NCI-H2227 treated with DMSO at 0.1 percent for 48 hours (cell line): ENCODE measurements around the gene SVIL.

Experiments used
- DNase-seq: peaks from one replicate; lab custom pipeline; 2025; lab: John Stamatoyannopoulos, UW

Gene SVIL, protein sequence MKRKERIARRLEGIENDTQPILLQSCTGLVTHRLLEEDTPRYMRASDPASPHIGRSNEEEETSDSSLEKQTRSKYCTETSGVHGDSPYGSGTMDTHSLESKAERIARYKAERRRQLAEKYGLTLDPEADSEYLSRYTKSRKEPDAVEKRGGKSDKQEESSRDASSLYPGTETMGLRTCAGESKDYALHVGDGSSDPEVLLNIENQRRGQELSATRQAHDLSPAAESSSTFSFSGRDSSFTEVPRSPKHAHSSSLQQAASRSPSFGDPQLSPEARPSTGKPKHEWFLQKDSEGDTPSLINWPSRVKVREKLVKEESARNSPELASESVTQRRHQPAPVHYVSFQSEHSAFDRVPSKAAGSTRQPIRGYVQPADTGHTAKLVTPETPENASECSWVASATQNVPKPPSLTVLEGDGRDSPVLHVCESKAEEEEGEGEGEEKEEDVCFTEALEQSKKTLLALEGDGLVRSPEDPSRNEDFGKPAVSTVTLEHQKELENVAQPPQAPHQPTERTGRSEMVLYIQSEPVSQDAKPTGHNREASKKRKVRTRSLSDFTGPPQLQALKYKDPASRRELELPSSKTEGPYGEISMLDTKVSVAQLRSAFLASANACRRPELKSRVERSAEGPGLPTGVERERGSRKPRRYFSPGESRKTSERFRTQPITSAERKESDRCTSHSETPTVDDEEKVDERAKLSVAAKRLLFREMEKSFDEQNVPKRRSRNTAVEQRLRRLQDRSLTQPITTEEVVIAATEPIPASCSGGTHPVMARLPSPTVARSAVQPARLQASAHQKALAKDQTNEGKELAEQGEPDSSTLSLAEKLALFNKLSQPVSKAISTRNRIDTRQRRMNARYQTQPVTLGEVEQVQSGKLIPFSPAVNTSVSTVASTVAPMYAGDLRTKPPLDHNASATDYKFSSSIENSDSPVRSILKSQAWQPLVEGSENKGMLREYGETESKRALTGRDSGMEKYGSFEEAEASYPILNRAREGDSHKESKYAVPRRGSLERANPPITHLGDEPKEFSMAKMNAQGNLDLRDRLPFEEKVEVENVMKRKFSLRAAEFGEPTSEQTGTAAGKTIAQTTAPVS (N-terminal part only)

DNA sequence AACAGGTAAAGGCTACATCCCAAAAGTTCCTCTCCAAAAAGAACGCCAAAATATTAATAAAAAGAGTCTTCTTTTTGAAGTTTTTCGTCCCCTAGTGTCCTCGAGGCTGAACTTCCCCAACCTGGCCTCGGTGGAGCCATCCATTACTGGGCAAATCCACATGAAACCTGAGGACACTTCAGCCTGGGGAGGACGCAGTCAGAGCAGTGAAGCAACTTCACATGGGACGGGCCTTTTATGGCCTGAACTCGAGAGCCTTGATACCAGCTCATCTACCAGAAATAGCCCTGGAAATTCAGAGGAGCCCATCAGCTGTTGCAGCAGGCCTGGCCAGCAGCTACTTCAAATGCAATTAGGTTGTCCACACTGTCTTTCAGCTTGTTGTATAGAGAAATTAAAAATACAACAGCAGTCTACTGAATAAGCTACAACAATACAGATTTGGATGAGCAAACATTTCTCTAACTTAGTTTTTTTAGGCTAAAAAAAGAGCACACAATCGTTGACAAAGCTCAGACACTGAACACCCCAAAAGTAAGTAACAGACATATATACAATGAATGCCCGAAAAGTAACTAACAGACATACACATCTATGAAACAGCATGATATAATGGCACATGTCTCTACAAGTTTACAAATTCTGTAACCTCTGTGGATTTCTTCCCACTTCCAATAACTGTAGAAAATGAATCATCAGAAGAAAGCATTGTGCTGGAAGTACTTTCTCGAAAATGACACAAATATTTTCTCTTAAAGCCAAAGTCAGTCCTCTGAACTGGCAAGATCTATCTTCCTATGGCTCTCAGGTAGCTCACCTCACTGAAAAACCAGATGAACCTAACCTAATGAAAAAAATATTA lies at the start of gene SVIL:
Gene SVIL (minus strand): TSS at position 208 of the 862 bp plus-strand sequence. CDS start 79,913 bp downstream, outside the sequence.
- no peak for DNase-seq

DNA sequence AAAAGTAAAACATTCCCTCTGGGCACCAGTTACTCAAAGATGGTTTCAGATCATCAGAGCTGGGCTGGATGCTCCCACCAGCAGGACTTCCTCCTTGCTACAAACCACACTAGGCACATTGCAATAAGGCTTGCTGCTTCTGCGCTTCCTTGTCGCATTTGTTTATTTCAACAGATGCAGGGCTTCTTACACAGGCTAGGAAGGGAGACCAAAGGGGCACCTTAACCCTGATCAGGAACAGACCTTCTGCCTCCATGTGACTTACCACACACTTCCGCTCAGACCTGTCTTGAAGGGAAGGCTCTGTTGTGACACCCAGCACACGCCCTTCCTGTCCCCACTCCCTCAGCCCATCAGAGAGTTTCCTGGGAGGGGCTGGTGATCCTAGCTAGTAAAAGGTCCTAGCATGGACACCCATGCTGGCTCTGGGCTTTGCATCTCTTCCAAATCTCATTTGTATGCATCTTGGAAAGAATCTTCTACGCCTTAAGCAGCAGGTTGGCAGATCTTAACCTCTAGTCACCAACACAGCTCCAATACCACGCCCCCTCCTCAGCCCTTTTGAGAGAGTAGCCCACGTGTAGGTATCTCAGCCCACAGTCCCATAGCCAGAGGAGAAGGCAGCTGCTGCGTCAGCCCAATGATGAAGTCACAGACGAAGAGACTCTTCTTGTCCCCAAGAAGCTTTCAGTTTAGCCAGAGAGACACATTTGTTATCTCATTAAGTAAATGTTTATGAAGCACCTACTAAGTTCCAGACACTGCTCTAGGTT lies 47.1 kb upstream of the SVIL start:
- no peak for DNase-seq

DNA sequence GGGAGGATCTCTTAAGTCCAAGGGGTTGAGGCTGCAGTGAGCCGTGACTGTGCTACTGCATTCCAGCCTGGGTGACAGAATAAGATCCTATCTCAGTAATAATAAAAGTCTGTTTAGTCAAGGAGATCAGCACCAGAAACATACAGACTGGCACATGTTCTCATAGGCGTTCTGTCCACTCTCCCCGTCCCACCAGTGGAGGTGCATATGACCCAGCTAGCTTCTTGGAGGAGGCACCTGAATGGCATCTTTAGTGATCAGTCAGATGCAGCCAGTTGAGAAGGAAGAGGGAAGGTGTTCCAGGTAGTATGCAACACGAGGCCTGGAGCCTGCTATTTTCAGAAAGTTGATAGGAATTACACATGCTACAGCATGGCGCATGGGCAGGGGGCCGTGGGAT lies 45.3 kb upstream of the SVIL start:
- DNase-seq: no peak

DNA sequence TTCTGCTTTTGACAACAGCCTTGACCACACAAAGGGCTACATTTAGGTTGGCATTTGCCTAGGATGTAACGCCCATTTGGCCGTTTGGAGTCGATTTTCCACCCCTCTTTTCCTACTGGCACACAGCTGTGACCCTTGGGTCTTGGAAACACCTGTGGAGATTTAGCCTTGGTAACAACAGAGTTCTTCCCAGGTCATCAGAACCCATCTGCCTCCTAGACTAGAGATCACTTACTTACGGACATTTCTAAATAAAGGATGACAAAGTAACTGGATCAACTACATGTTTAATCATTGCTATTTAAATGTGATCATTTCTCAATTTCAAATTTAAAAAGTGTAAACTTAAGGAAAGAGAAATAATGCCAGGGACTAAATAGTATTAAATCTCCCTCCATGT lies 42.0 kb upstream of the SVIL start:
- DNase-seq: no peak

DNA sequence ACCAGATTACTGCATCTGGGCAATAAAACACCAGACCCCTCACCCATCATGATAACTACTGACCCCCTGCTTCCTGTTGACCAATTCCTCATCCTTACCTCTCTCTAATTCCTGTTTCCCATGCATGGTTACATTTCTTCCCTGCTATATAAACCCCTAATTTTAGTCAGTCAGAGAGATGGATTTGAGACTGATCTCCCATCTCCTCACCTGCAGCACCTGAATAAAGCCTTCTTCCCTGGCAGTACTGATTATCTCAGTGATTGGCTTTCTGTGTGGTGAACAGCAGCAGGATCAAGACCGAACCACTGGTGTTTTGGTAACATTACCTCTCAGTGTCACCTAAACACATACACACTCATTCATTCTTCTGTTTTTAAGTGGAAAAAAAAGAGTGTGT lies 41.2 kb upstream of the SVIL start:
- no peak for DNase-seq

DNA sequence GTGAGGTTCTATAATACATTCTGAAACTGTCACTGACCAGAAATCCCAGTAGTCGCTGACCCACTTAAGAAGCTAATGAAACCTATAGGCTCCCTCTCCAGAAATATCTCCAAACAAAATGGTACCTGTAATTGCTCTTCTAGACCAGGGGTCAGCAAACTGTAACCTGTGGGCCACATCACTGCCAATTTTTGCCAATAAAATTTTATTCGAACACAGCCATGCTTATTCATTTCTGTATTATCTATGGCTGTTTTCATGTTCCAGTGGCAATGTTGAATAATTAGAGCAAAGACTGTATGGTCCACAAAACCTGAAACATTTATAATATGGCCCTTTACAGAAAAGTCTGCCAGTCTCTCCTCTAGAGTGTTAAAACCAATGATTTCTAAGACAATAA lies 37.2 kb upstream of the SVIL start:
- DNase-seq: no peak

DNA sequence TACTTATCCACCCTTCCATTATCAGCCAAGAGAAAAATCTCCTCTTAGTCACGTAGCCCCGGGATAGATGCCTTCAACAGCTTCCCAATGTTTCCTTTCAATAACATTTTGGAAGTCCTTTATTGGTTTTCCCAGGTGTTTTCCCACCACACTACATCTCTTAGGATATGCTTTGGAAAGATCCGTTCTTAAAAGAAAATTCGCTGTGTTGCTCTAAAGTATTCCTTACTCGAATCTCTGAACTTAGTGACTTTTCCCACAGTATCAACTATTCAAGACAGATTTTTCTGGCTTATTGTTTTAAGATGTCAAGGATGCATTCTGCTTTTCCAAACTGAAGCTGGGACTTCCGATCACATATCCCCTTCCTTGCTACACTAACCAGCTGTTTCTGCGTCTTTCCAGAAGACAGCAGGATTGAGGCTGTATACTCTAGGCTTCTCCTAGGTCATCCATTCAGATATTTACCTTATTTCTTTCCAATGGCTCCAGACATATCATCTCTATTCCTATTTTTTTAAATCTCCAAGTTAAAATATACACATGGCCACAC lies 36.5 kb upstream of the SVIL start:
- DNase-seq: no peak

DNA sequence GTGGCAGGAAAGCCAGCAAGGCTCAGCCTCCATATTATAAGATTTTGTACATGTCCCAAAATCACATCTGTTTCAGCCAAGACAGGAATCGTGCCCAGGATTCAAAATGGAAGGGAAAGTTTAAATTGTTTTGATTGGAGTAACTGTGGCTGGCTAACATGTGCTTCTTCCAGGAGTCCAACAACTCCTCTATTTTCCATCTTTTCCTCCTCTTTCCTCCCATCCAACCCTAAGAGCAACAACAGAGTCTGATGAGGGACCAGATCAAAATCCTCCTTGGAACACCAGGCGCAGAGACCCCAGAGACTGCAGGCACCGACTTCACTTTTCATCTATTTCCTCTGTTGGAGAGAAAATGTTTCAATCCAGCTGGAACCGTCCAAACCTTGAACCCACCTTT lies 36.0 kb upstream of the SVIL start:
- DNase-seq: no peak

DNA sequence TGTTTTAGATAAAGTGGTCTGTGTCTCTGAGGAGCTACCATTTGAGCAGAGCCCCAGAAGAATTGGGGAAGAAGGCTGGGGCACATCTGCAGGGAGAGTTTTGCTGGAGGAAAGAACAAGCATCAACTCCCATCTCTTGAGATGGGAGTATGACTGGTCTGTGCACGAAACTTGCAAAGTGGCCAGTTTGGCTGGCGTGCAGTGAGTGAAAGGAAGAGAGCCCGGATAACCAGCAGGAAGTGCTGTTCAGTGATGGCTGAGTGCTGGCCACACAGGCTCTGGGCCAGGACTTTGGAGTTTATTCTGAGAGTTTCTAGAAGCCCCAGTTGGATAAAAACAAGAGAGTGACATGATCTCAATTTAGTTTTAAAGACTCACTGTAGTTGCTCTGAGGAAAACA lies 34.4 kb upstream of the SVIL start:
- DNase-seq: no peak

DNA sequence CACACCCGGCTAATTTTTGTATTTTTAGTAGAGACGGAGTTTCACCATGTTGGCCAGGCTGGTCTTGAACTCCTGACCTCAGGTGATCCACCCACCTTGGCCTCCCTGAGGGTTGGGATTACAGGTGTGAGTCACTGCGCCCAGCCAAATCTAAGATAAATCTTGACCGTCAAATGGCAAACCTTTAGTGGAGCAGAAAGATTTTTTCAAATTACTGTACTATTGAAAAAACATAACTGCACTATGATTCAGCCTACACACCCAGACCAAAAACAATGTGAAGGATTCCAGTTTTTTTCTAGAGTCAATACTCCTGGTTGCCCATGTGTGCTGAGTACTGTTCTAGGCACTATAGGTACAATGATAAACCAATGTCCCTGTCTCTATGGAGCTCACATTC lies 33.9 kb upstream of the SVIL start:
- DNase-seq: no peak

DNA sequence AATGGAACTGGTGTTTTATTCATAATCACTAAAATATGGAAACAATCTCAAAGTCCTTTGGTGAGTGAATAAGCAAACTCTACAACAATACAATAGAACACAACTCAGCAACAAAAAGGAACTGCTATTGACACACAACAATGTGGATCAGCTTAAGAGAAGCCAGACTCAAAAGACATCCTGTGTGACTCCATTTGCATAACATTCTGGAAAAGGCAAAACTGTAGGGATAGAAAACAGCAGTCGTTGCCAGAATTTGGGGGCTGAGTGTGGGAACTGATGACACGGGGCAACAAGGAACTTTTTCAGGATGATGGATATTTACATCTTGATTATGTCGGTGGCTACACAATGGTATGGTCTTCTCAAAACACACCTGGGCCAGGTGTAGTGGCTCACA lies 32.4 kb upstream of the SVIL start:
- no peak for DNase-seq

DNA sequence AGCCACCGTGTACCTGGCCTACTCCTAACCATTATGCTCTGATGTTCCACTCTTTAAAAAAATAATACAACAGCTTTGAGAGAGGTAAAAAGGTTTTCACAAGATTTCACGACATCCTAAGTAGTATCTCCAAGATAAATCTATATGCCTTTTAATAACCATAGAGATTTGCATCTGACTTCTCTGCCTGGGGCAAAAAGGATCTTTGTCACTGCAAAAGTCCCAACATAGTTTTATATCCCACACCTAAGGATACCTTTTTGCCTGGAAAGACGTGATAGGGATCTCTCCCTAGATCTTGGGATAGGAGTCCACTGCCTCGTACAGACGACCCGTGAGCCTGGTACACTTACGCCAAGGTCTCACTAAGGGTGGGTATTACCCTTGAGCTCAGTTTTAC lies 31.4 kb upstream of the SVIL start:
- no peak for DNase-seq

DNA sequence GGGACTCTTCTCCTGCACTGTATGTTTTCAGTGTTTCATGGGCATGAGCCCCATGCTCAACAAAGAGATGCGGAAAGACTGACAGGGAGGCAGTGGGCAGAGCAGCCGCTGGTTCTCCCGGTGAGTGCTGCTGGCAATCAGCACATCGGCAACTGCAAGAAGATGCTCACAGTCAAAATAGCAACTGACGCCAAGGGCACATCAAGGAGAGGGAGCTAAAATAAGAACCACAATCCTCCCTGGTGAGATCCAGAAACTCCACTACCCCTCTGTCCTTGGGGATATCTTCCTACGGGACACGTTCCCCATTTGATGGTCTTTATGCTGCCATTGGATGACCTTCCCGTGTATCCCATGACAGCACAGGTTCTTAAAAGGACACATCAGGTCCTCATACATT lies 28.9 kb upstream of the SVIL start:
- DNase-seq: no peak

DNA sequence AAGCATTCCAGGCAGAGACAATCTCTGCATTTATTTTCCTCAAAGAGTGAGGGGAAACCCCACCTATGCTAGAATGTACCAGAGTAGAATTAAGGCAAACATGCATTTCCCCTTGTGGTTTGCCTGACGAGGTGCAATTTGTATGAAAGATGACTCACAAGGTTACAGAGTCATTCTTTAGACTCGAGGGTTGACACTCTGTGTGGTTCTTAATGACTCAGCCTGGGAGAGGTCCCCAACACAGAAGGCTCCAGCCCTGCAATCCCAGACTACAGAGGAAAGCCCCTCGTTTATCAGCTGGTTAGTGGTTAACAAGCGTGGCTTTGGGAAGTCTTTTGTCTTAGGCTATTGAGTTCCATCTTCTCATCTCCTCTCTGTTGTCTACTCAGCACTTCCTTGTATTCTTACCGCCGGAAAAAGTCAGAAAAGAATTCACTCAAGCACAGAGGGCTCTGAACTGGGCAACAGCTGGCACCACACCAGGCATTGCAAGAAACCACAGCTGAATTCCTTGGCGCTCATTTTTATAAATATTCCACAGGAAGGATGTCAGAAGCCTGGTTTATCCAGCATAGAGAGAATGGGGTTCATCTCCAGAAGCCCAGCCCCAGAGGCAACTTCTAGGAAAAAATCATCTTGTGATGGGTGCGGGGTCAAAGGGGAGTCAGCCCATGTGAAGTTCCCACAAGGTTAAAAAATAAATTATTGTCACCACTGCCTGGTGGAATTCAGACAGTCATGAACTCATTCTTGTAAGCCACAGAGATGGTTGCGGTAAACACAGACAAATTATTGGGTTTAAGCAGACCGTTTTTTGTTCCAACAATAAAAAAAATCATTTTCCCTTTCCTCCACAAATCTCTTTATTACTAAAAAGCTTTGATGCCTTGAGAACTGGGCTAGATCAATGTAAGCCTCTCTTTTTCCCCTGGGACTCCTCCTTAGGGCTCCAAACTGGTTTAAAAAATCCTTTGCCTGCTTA lies 24.5 kb upstream of the SVIL start:
- DNase-seq: no peak

DNA sequence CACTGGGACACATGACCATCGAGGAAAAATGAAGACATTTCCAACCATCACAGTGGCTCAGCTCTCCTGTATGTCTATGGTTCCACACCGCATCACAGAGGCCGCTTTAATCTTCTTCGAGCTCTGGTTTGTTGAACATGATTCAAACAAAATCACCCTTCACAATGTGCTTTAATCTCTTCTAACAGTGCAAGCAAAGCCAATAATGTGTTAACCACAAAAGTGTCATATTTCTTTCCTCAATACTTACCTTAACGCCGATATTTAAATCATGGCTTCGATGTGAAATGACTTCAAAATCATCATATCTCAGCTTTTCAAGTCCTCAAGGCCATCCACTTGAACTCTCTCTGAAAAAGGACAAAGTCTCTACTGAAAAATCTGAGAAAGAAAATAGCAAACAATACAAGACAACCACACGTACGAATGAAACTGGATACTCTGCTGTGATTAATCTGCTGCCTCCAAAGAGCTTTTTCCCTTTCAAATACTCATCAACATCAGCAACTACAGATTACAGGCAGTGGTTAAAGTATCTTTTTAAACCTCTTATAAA lies 23.0 kb upstream of the SVIL start:
- DNase-seq: no peak

DNA sequence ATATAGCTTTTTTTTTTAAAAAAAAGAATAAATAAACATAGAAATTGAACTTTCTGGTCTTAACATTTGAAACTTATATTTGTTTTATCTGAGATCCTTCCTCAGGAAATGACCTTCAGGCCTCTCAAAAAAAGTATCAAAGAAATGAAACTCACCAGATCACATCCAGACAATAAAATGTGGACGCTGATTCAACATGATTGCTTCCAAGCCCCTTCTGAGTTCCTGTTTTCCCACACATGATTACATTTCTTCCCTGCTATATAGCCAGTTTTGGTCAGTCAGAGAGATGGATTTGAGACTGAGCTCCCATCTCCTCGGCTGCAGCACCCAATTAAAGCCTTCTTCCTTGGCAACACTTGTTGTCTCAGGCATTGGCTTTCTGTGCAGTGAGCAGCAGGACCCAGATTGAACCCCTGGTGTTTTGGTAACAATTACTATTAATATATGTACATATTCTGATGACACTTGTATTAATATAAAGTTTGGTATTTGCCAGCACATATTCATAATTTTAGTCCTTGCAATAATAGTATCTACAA lies 21.8 kb upstream of the SVIL start:
- DNase-seq: no peak

DNA sequence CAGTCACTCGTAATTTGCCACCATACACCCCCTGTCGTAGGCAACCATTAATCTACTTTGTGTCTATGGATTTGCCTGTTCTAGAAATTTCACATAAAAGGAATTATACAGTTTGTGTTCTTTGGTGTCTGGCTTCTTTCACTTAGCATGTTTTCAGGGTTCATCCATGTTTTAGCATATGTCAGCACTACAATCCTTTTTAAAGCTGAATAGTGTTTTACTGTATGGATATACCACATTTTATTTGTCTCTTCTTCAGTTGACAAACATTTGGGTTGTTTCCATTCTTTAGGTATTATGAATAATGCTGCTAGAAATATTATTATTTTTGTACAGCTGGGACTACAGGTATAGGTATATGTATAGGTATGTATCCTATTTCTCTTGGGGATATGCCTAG lies 17.4 kb upstream of the SVIL start:
- no peak for DNase-seq

DNA sequence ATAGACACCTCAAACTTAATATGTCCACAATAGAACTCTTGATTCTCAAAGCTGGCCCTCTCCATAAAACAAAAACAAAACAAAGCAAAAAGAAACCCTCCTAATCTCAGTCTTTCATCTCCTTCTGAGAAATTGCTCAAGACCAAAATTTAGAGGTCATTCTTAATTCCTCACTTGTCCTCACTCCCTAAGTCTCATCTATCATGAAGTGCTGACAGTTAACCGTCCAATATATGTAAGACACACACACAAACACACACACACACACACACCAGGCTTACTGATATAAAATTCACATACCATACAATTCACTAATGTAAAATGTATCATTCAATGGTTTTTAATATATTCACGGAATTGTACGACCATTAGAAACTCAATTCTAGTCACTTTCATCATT lies 17.0 kb upstream of the SVIL start:
- no peak for DNase-seq

DNA sequence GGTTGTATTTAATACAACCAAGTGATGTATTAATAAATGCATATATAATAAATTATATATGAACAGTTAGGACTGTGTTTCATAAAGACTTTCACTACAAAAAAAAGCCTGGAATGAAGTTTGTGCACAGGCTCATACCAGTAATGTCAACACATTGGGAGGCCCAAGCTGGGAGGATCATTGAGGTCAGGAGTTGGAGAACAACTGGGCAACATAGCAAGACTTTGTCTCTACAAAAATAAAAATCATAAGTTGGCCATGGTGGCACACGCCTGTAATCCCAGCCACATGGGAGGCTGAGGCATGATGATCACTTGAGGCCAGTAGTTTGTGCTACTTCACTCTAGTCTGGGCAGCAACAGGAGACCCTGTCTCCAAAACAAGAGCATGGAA lies 15.8 kb upstream of the SVIL start:
- no peak for DNase-seq
